Islet of Langerhans (tissue), 1 donor: ENCODE data around the gene EPS8.

Experiments used
- FAIRE-seq: peaks from one replicate; lab custom pipeline; 2011; peaks lifted over from hg19 to GRCh38; lab: Jason Lieb, UNC

EPS8 gene

GRCh38 chr12:15689751-15690191 is 99.4 kb downstream of the EPS8 start:
- FAIRE-seq: no peak

- FAIRE-seq: no peak
These were observed 100.2 kb downstream of the EPS8 start for GRCh38 chr12:15688838-15689625.

- FAIRE-seq: no peak
These were observed 100.9 kb downstream of the EPS8 start for GRCh38 chr12:15688202-15688736.

GRCh38 chr12:15687583-15687982 is 101.6 kb downstream of the EPS8 start:
- no peak for FAIRE-seq

- no peak for FAIRE-seq
These were observed 104.1 kb downstream of the EPS8 start for GRCh38 chr12:15684896-15685658.

GRCh38 chr12:15682826-15683225 is 106.4 kb downstream of the EPS8 start:
- no peak for FAIRE-seq

- no peak for FAIRE-seq
These were observed 110.0 kb downstream of the EPS8 start for GRCh38 chr12:15679151-15679550.

- FAIRE-seq: no peak
These were observed 111.4 kb downstream of the EPS8 start for GRCh38 chr12:15677726-15678201.

- no peak for FAIRE-seq
These were observed 112.0 kb downstream of the EPS8 start for GRCh38 chr12:15677228-15677627.

GRCh38 chr12:15672671-15673270 is 116.4 kb downstream of the EPS8 start:
- FAIRE-seq: no peak

GRCh38 chr12:15670756-15671155 is 118.4 kb downstream of the EPS8 start:
- no peak for FAIRE-seq

- no peak for FAIRE-seq
These were observed 119.8 kb downstream of the EPS8 start for GRCh38 chr12:15669256-15669948.

- FAIRE-seq: no peak
These were observed 124.7 kb downstream of the EPS8 start for GRCh38 chr12:15664491-15664890.

GRCh38 chr12:15662983-15663659 is 126.1 kb downstream of the EPS8 start:
- FAIRE-seq: no peak

- FAIRE-seq: peak; percentile 65
These were observed 126.7 kb downstream of the EPS8 start for GRCh38 chr12:15662303-15662980.

GRCh38 chr12:15651371-15651770 is 137.8 kb downstream of the EPS8 start:
- FAIRE-seq: no peak

- FAIRE-seq: no peak
These were observed 138.6 kb downstream of the EPS8 start for GRCh38 chr12:15650399-15651128.

- FAIRE-seq: no peak
These were observed 139.8 kb downstream of the EPS8 start for GRCh38 chr12:15649347-15649746.

GRCh38 chr12:15648558-15648957 is 140.6 kb downstream of the EPS8 start:
- no peak for FAIRE-seq

GRCh38 chr12:15646581-15646980 is 142.6 kb downstream of the EPS8 start:
- FAIRE-seq: no peak
